LoVo (cell line): ENCODE data around the gene UBE2G1.

Source experiments
- DNase-seq: peaks from one replicate; pipeline ENCODE4 v3.0.0-alpha.2; 2016; ENCODE audit warnings: low spot score

Gene UBE2G1

DNA sequence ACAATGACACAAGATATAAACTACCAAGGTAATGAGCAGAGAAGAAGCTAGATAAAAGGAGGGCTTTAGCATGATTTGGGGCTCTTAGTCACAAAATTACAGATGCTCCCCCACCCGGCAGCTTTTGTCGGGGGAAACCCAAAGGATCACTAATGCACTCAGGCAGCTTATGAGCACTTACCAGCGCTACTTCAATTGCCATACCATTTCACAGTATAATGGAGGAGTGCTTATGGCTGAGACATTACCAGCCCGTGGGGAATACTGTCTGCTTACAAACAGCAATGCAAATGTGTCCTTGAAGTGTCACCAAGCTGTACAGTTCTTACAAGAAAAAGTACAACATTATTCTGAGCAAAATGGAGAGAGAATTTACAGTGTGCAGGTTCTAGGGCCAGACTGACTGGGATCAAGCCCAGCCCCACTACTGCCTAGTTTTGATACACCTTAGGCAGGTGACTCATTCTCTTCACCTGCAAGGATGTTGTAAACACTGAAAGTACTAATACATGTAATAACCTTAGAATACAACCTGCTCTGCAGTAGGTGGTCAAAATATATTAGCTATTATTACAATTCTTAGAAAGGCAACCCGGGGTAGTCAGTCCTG lies 119.0 kb downstream of the UBE2G1 start:
- peak; percentile 31 for DNase-seq

DNA sequence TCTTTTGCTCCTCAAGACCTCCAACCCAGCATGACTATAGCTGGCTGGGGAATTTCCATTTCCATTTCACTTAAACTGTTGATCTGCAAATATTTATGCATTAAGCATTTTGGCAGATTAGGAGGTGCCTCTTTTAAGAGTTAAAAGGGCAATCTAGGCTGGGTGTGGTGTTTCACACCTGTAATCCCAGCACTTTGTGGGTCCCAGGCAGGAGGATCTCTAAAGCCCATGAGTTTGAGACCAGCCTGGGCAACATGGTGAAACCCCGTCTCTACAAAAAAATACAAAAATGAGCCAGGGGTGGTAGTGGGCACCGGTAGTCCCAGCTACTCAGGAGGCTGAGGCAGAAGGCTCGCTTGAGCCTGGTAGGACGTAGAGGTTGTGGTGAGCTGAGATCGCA lies 119.8 kb downstream of the UBE2G1 start:
- no peak for DNase-seq

DNA sequence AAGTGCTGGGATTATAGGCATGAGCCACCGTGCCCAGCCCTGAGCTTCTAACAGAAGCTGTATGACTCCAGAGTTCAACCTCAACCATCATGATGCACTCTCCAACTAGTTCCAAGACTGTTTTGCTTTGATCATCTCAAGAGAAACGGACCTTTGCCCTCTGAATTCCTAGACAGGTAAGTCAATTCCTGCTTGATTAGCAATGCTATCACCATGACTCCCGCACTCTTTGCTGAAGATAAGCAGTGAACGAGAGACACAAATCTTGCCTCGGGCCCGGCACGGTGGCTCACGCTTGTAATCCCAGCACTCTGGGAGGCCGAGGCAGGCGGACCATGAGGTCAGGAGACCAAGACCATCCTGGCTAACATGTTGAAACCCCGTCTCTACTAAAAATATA lies 124.9 kb downstream of the UBE2G1 start:
- no peak for DNase-seq

DNA sequence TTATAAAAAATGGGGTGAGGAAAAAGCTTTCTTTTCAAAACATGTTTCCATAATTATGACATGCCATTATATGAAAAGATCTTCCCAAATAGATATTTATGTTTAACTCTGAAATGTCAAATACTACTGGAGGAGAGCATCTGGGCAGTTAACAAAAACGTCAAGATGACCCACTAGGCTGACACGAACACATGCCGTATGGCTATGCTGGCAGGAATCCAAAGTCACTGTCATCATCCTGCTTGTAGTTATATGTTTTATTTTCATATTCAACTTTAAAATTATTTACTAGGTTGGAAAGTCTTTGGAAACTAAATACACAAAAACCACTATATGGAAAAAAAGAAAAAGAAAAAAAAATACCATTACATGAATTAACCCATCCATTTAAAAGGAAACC lies 130.0 kb downstream of the UBE2G1 start:
- DNase-seq: no peak

DNA sequence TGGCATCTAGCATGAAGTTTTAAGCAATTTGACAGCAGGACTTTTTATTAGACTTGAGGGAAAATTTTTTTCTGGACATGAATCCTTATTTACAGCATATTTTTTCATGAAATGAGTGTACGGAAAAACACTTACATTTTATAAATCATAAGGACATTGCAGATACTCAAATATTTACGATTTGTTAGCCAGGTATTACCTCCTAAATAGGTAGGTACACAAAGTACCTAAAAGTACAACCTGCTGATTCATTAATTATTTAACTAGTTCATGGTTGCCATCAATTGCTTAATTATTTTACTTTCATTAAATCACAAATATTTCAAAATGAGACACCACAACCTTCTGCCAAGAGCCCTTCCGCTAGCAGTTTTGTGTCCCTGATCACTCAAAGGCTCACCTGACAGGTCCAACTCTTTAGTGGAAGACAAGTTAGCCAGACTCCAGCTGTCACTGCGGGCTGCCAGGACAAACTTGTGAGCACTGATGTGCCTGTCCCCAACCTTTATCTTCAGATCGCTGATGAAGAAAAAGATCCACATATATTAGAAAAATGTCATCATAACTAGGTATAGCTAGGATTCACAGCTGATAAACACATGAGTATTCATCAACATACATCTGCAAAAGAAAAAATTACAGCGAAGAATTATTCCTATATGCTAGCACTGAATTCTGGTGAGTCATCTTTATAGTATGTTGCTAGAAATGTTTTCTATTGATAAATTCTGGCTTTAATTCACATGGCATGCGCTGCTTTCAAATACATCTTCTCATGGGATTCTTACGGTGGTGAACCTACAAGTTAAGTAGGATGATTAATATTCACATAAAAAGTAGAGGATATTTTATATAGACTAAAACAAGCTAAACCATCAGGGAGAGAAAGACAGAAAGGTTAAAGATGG lies 130.8 kb downstream of the UBE2G1 start:
- DNase-seq: no peak

DNA sequence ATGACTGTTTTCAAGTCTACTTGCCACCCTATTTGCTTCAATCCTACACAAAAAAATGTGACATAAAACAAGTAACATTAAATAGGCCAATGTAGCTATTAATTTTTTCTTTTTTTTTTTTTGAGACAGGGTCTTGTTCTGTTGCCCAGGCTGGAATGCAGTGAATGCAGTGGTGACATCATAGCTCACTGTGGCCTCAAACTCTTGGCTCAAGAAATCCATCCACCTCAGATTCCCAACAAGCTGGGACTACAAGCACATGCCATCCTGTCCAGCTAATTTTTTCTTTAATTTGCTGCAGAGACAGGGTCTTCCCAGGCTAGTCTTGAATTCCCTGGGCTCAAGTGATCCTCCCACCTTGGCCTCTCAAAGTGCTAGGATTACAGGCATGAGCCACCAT lies 132.1 kb downstream of the UBE2G1 start:
- no peak for DNase-seq

DNA sequence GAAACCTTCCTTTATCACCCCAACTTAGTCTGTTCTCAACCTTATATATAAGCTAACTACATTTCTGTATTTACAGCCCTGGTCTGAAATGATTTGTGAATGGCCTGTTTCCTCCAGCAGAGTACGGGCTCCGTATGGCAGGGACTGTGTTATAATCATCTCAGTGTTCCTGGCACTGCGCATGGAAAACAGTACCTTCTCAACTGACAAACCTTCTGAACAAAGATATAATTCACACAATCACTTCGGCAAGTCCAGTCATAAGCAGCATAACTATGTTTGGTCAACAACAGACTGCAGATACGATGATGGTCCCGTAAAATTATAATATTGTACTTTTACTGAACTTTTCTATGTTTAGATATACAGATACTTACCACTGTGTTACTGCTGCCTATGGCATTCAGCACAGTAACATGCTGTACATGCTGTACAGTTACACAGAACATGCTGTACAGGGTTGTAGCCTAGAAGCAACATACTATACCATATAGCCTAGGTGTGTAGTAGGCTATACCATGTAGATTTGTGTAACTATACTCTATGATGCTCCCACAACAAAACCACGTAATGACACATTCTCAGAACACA lies 132.7 kb downstream of the UBE2G1 start:
- DNase-seq: no peak

DNA sequence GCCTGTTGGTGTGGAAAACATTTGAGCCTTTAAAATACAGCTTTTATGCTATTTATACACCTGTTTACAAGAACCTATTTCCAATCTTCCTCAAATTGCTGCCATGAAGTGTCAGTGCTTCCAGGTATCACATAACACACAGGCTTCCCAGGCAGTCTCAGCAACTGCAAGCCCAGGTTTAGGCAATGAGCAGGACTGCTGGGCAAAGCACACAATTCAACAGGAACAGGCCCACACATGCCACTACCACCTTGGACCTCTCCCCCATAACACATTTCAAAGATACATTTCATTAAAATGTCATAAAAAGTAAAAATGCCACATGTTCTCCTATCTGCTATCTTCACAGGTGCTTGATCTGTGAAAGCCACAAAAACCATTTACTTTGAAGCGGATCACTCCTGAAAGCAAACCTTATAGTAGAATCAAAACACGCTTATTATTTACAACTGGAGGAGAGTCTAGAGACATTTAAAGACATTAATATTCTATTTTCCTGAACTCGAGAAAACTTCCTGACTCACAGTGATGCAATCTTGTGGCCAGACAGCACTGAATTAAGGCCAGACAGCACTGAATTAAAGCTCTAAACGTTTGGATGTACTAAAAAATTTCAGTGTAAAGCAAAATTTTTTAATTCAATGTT lies 134.2 kb downstream of the UBE2G1 start:
- DNase-seq: no peak

DNA sequence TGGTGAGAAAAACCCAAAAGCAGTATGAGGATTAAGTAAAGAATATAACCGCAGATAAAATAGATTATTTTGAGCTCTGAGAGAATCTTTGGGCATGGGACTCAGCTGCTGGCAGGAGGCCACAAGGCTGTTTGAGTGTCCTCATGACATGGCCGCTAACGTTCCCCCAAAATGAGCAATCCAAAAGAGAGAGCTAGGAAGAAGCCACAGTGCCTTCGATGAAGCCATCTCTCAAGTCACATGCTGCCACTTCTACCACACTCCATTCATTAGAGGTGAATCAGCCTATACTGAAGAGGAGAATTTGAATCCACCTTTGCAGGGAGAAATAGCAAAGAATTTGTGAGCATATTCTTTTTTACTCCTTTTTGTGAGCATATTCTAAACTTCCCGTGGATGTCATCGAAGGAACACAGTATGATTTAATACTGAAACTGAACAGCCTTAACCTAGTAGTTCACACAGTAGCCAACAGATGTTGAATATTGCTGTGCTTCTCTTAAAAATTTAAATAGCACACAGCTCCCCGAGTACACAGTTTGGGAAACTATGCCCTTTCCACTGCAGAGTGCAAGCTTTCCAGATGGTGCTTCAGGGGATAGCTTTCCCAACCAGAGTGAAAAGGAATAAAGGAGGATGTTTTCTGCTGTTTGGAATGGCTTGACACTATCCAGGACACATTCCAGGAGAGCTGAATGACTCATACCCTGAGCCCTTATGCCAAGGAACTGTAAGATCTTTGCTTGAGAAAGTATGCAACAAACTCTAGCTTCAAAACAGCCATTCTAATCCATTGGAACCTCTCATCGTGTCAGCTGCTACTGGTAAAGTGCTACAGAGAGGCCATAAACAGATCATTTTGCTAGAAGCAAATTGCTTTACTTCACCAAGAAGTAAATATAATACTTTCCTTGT lies 136.6 kb downstream of the UBE2G1 start:
- peak; percentile 41 for DNase-seq

DNA sequence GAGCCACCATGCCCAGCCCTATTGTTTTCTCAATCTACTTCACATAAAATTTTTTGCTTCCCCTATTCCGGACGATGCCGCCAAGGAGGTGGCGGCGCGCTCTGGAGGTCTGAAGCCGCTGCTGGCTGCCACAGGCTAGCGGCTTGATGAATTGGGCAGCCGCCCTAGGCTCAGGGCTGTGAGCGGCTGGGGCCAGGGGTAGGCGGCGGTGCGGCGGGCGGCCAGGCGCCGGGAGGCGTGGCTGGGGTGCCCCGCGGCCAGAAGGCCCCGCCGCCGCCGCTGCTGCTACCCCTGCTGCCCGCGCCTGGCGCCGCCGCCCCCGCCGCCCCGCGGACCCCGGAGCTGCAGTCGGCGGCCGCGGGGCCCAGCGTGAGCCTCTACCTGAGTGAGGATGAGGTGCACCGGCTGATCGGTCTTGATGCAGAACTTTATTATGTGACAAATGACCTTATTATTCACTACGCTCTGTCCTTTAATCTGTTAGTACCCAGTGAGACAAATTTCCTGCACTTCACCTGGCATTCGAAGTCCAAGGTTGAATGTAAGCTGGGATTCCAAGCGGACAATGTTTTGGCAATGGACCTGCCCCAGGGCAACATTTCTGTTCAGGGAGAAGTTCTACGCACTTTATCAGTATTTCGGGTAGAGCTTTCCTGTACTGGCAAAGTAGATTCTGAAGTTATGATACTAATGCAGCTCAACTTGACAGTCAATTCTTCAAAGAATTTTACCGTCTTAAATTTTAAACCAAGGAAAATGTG lies 144.4 kb downstream of the UBE2G1 start:
- DNase-seq: no peak

DNA sequence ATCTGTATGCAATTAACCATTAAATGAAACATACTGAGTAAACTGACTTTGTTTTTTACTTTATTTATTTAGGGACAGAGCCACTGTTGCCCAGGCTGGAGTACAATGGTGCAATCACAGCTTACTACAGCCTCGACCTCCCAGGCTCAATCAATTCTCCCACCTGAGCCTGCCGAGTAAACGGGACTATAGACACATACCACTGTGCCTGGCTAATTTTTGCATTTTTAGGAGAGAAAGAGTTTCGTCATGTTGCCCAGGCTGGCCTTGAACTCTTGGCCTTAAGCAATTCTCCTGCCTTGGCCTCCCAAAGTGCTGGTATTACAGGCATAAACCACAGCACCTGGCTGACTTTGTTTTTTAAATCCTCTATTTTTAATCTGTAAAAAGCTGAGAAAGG lies 145.3 kb downstream of the UBE2G1 start:
- DNase-seq: no peak

DNA sequence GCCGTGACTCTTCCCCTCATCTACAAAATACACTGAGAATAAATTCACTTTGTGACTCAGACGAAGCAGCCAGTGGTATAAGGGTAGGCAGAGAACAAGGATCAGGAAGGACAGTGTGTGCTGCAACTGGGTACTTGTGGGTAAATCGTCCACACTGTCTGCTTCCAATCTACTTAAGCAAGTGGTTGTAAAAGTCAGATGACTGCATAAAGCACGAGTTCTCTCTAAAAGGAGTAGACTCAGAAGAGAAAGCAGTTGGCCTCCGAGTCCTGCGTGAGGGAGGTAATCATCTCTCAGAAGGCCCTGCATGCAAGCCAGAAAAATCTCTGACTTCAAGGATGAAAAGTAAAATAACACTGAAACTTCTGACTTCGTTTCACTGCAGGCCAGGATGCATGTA lies 145.8 kb downstream of the UBE2G1 start:
- DNase-seq: no peak
